GM19468 (cell line): ENCODE measurements around the gene FOLR1.

ENCODE experiments used
- ATAC-seq: cut with Tn5 transposase; IDR thresholded peaks from one replicate; pipeline ENCODE4 v1.9.1; 2021; ENCODE audit warnings: mild to moderate bottlenecking, moderate library complexity, moderate number of reproducible peaks; ENCODE audit not compliant: unreplicated experiment; ENCODE audit errors: extremely low read depth

FOLR1 gene

DNA sequence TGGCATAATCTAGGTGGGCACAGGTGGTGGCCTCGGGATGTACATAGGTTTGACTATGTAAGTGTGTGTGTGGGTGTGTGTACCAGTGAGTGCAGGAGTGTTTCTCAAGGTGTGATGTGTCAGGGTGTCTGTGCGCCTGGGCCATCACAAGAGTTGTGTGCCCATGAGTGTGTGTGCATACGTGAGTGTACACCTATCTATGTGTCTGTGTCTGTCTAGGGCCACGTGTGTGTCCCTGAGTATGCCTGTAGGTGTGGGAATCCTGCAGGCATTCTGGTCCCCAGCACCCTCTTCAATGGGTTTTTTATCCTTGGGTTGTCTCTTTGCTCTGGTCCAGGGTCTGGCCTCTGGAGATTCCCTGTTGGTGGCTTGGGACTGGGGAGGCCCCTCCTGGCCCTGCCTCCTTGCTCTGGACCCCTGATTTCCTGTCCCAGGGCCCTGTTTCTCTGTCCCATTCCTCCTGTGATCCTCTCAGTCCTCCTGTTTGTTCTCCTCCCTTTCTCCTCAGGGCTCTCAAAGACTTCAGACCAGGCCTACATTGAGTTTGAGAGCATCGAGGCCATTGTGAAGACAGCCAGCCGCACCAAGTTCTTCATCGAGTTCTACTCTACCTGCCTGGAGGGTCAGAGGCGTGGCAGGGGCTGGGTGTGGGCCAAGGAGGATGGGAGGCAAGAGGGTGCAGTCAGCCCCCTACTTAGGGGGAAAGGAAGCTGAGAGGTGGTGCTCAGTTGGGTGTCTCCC is 42.0 kb downstream of the FOLR1 start:
- no peak for ATAC-seq

- no peak for ATAC-seq
These were observed 42.5 kb downstream of the FOLR1 start for GRCh38 chr11:72234514-72234830.

DNA sequence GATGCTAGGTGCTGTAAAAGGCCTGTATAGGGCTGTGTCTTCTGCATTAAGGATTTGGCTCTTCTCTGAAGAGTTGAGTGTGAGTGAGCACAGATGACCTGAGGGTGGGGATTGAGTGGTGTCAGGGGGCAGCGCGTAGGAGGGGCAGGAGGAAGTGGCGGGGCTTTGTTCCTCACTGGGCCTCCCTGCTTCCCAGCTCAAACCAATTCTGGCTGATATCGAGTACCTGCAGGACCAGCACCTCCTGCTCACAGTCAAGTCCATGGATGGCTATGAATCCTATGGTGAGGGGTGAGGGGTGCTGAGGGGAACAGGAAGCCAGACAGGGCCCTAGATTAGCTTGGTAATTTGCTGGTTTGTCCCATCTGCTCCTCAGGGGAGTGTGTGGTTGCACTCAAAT is 43.0 kb downstream of the FOLR1 start:
- no peak for ATAC-seq

GRCh38 chr11:72235351-72236057 is 43.6 kb downstream of the FOLR1 start:
- ATAC-seq: no peak

DNA sequence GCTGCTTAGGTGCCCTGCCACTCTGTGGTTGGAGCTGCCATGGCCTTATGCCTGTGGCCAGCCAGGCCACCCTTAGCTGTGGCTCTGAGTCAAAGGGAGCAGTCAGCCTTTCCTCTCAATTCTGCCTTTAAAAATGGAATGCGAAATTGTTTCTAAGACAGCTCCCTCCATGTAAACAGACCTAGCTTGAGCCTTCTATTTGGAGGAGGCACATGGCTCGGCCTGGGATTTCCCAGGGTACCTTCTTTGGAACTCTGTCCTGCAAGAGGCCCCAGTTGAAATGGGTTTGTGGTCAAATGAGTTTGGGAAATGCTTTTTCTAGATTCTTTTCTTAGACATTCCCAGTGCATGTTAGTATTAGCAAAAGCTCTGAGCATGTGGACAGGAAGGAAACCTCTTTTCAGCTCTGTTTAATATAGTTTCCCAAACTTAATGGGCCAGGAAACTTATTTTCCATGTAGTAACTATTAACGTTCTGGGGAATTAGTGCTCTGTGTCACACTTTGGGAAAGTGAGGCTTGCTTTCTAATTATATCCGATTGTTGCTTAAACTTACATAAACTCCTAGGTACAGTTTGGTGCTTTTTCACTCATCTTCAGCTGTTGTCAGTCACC is 44.2 kb downstream of the FOLR1 start:
- no peak for ATAC-seq

GRCh38 chr11:72236774-72237111 is 44.8 kb downstream of the FOLR1 start:
- no peak for ATAC-seq

DNA sequence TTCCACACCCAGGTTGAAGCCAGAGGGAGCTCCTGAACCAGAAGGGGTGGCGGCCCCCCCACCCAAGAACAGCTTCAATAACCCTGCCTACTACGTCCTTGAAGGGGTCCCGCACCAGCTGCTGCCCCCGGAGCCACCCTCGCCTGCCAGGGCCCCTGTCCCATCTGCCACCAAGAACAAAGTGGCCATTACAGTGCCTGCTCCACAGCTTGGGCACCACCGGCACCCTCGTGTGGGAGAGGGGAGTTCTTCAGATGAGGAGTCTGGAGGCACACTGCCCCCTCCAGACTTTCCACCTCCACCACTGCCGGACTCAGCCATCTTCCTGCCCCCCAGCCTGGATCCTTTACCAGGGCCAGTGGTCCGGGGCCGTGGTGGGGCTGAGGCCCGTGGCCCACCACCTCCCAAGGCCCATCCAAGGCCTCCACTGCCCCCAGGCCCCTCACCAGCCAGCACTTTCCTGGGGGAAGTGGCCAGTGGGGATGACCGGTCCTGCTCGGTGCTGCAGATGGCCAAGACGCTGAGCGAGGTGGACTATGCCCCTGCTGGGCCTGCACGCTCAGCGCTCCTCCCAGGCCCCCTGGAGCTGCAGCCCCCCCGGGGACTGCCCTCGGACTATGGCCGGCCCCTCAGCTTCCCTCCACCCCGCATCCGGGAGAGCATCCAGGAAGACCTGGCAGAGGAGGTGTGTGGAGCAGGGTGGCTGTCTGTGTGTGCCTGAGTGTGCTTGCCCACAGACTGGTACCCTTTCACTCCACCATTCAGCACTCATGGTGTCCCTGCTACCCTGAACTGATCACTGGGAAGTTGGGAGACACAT is 45.4 kb downstream of the FOLR1 start:
- ATAC-seq: no peak

- no peak for ATAC-seq
These were observed 46.1 kb downstream of the FOLR1 start for GRCh38 chr11:72238040-72238450.

DNA sequence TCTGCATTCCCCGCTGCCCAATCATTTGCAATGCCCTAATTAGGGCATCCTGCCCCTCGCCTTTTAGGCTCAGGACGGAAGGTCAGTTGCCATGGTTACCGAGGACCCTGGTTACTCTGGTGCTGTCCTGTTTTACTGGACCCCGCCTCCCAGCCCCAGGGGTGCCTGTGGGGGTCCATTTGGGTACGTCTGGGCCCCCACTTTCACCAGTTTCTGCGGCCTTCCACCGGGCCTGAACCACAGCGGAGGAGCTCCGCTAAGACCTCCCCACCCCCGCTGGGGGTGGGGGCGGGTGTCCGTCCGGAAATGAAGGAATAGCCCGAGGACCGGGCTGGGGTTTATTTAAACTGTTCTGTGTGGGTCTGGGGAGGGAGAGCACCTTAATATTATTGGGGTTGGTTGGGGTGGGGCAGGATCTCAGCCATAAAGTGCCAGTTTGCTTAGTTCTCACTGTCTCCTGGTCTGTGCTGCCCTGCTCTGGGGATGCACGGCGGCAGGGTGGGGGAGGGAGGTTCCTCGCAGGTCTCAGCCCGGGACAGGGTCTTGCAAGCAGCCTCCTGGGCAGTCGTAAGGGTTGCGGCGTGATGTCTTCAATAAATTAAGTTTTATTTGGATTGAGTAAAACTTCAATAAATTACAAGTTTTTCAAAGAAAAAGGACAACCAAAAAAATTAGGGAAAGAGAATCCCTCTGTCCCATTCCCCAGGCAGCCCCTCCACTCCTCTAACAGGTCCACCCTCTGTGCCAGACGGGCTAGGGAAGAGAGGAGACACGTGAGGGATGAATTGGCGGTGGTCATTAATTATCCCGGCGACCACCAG is 46.8 kb downstream of the FOLR1 start:
- no peak for ATAC-seq

DNA sequence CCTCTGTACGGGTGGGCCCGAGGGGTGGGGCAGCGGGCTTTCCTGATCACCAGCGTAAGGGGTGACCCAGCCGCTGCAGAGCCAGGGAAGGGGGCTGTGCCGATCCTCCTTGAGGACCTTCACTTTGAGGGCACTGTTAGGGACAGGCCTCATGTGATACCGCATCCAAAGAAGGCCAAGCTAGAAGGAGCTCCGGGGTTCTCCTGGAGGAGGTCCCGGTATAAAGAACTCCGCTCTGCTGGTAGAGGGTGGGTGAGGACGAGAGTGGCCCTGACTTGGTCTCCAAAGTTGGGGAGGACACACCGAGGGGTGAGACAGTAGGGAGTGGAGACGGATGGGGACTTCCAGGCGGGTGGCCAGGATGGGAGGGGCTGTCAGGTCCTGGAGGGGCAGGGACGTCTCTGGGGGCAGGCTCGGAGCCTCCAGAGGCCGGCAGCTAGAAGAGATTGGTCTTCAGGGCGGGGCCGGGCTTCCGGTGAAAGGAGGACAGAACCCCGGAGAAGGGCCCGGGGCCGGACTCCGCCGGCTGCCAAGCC is 47.4 kb downstream of the FOLR1 start:
- no peak for ATAC-seq

- no peak for ATAC-seq
These were observed 48.0 kb downstream of the FOLR1 start for GRCh38 chr11:72239849-72240460.

DNA sequence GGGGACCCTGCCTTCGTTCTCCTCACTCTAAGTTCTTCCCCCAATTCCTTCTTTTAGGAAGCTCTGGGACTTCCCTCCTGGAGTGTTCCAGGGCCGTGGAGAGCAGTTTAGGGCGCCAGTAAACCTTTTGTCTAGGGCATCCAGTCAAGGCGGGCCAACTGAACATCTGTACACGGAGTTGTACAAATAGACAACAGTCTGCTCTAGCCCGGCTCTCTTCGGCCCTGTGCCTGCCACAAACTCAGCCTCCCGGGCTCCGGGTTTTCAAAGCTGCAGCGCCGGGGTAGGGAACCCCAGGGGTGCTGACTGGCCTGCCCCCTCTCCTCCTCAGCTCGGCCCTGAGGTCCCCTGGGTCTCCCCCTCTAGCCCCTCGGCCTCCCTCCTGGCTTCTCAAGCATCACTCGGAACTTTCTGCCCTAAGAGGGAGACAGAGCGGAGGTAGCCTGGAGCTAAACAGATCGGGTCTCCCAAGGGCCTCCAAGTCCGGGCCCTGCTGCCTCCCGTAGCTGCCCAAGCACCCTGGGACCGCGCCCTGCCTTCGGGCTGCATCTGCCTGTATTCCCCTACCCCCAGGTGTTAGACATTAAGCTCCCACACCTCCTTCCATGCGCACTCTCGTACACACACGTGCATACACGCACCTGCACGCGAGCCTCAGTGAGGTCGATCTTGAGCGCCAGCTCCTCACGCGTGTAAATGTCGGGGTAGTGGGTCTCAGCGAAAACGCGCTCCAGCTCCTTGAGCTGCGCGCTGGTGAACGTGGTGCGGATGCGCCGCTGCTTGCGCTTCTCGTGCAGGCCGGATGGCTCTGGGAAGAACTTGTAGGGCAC is 48.7 kb downstream of the FOLR1 start:
- ATAC-seq: no peak

DNA sequence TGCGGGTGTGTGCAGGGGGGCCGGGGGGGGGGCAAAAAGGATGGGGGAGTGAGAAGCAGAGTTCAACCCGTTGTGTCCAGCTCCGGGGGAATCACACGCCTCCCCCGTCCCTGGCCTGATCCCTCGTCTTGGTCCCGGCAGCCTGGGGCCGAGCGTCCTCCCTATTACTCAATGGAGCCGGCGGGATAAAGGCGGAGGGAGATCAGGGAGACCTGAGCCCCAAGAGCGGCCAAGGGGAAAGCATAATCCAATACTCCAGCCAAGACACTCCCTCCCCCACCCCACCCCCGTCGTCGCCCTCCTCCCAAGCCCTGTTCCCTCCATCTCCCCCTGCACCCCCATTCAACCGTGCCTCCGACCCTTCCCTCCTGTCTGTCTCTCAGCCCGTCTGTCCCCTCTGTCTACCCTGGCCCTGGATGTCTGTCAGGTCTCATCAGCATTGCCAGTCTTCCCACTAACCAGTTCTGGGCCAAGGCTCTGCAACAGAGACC is 49.4 kb downstream of the FOLR1 start:
- ATAC-seq: no peak

- ATAC-seq: no peak
These were observed 50.2 kb downstream of the FOLR1 start for GRCh38 chr11:72242141-72242540.

- ATAC-seq: no peak
These were observed 51.5 kb downstream of the FOLR1 start for GRCh38 chr11:72243173-72244059.

- ATAC-seq: no peak
These were observed 52.1 kb downstream of the FOLR1 start, which contains the start of gene PHOX2A for GRCh38 chr11:72244060-72244360. Gene PHOX2A, minus strand, starts transcription at chr11:72244176. Its CDS starts 172 bp downstream, at chr11:72244004.
